Lower lobe of right lung (tissue), 2 donors: ENCODE results near the gene APMAP. TPM values are rescaled to one million over a fixed set of nuclear protein-coding genes. Genes with fewer than 3 reads are reported as not detected.

Experiments
- ATAC-seq, 2 donors: fragments of 200-7000 bp; cut with Tn5 transposase; one replicate each; pipeline ENCODE4 v1.9.1; 2020 to 2022; ENCODE audit warnings: mild to moderate bottlenecking in 2 of 2, moderate library complexity in 2 of 2
- DNase-seq: peaks from one replicate; pipeline ENCODE4 v3.0.0-alpha.2; 2020
- H3K27ac ChIP-seq: fragments of 200-600 bp; one replicate; pipeline ENCODE4 v1.8.0; 2022
- H3K27me3 ChIP-seq: fragments of 200-600 bp; one replicate; pipeline ENCODE4 v1.8.0; 2022; ENCODE audit warnings: low read depth
- H3K36me3 ChIP-seq: fragments of 200-600 bp; one replicate; pipeline ENCODE4 v1.8.0; 2022; ENCODE audit warnings: mild to moderate bottlenecking
- H3K4me1 ChIP-seq: fragments of 200-600 bp; one replicate; pipeline ENCODE4 v1.8.0; 2022
- H3K4me3 ChIP-seq: fragments of 200-600 bp; one replicate; pipeline ENCODE4 v1.8.0; 2022; ENCODE audit warnings: mild to moderate bottlenecking
- H3K9me3 ChIP-seq: fragments of 200-600 bp; one replicate; pipeline ENCODE4 v1.8.0; 2022
- intact Hi-C: fragments of 100-400 bp; cut with DNase I; formaldehyde crosslinking; loops from one replicate; pipeline ENCODE4 v1.11.0; 2022
- total RNA-seq: library from RNA; stranded (reverse); fragmentation: NEBNext Ultra II Directional; extraction: Animal tissue kit (Norgen Biotek cat#: 25700); gene quantifications from one replicate; pipeline ENCODE4 v1.2.1, GENCODE V29; 2021
- TF ChIP-seq, protein P1 (sequence below): fragments of 200-600 bp; IDR thresholded peaks from one replicate; pipeline ENCODE4 v1.8.0; 2022; ENCODE audit warnings: antibody characterized with exemption, mild to moderate bottlenecking
- donor health status: DM: no; HTN: yes; CAD: no; lungs with severe emphysema.

The APMAP gene
- total RNA-seq, 1 donor from 2014 or later, result 82.9 TPM

DNA sequence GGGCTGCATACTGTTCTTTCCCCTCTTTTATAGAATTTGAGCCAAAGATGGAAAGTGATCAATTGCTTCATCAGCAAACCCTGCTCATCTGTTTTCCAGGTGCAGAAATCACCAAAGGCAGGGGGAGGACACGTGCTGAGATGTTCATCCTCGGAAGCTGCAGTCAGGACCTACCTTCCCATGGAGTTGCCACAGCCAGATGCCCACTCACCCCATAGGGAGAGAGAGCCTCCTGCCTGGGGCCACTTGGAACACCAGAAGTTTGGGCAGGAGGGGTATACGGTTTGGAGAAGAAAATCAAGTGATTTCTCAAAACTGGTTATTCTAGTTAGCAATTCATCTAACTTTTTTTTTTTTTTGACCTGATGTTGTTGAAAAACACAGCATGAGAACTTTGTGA, 48.8 kb downstream of the APMAP start:
- H3K27ac ChIP-seq, result no peak overlapping the region
- DNase-seq, result no peak
- no peak overlapping the region for H3K4me3 ChIP-seq
- ATAC-seq, result no peak
- TF ChIP-seq, protein P1, sequence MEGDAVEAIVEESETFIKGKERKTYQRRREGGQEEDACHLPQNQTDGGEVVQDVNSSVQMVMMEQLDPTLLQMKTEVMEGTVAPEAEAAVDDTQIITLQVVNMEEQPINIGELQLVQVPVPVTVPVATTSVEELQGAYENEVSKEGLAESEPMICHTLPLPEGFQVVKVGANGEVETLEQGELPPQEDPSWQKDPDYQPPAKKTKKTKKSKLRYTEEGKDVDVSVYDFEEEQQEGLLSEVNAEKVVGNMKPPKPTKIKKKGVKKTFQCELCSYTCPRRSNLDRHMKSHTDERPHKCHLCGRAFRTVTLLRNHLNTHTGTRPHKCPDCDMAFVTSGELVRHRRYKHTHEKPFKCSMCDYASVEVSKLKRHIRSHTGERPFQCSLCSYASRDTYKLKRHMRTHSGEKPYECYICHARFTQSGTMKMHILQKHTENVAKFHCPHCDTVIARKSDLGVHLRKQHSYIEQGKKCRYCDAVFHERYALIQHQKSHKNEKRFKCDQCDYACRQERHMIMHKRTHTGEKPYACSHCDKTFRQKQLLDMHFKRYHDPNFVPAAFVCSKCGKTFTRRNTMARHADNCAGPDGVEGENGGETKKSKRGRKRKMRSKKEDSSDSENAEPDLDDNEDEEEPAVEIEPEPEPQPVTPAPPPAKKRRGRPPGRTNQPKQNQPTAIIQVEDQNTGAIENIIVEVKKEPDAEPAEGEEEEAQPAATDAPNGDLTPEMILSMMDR, result no peak
- H3K9me3 ChIP-seq, result peaks cover 12% of the 10 kb centered on the region
- H3K27me3 ChIP-seq, result no peaks in the 10 kb centered on the region
- H3K4me1 ChIP-seq, result no peaks in the 10 kb centered on the region
- no peaks in the 10 kb centered on the region for H3K36me3 ChIP-seq
- intact Hi-C loops, result no loop called here

DNA sequence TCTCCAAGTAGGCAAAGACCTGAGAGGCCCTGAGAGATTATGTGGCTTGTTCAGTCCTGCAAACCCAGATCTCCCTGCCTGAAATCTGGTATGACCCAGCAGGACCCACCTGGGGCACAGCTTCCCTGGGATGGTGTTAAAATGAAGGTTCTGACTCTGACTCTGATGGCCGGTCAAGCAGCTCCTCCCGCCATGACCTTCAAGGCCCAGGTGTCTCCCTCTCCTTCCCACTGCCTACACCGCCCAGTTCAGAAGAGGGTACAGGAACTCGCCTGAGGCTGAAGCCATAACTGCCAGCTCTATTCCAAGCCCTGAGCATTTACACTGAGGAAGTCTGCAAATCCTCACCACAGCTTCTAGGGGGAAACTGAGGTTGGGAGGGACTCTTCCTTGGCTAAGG, 49.4 kb downstream of the APMAP start:
- TF ChIP-seq, protein P1, result no peak
- Histone ChIP-seq H3K4me1 (no peaks in the 10 kb centered on the region), H3K27me3 (no peaks in the 10 kb centered on the region), H3K4me3 (no peak overlapping the region), H3K9me3 (peaks cover 12% of the 10 kb centered on the region), H3K27ac (no peak overlapping the region), H3K36me3 (no peaks in the 10 kb centered on the region)
- DNase-seq (no peak), ATAC-seq (no peak)
- intact Hi-C loops, result no loop called here

DNA sequence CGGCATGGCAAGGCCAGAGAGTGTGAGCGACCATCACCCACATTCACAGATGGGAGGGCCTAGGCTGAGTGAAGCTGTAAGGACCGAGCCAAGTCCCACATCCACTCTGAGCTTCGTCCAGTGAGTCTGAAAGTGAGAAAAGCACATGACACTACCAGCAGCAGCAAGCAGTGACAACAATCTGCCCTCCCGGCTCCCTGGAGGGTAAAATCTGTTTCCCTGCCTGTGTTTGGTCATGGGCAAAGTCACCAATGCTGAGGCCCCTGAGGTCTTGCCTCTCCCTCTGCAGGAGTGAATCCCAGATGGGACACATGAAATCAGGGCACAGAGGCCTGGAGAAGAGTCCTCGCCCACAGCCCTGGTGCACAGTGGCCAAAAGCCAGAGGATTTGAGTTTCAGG, 49.9 kb downstream of the APMAP start:
- H3K4me1 ChIP-seq, result no peaks in the 10 kb centered on the region
- no peak overlapping the region for H3K4me3 ChIP-seq
- peaks cover 12% of the 10 kb centered on the region for H3K9me3 ChIP-seq
- intact Hi-C loops, result no loop called here
- H3K27me3 ChIP-seq, result no peaks in the 10 kb centered on the region
- peak; percentile 9 for DNase-seq
- H3K36me3 ChIP-seq, result no peaks in the 10 kb centered on the region
- H3K27ac ChIP-seq, result no peak overlapping the region
- ATAC-seq, result no peak
- TF ChIP-seq, protein P1, result no peak

DNA sequence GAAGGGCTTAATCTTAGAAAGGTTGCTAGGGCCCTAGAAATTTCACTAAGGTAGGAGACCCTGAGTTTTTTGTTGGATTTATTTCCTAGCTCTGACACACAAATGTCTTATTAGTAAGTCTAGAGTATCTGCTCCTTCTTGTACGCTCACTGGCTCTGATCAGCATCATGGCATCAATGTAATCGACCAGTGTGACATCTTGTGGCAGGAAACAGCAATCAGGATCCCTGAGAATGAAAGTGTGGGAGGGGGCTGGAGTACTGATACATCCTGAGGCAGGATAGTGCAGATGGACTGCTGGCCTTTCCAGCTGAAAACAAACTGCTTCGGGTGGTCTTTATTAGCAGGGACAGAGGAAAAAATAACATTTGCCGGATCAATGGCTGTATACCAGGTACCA, 53.5 kb downstream of the APMAP start:
- Histone ChIP-seq H3K9me3 (peaks cover 5% of the 10 kb centered on the region), H3K4me3 (no peak overlapping the region), H3K36me3 (no peaks in the 10 kb centered on the region), H3K4me1 (no peaks in the 10 kb centered on the region), H3K27me3 (no peaks in the 10 kb centered on the region), H3K27ac (no peak overlapping the region)
- ATAC-seq, result no peak
- DNase-seq, result no peak
- intact Hi-C loops, result no loop called here
- TF ChIP-seq, protein P1, result no peak

DNA sequence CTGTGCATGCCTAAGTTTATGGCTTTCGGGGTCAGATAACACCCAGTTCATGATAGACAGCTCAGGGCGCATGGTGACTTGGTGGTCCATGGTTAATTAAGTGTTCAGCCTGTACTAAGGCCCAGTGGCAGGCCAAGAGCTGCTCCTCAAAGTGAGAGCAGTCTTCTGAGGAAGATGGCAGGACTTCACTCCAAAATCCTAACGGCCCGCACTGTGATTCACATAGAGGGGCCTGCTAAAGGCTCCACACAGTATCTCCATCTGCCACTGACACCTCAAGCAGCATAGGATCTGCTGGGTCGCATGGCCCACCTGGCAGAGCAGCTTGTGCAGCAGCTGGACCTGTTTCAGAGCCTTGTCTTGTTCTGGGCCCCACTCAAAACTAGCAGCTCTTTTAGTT, 54.1 kb downstream of the APMAP start:
- no peak for DNase-seq
- H3K36me3 ChIP-seq, result no peaks in the 10 kb centered on the region
- no peaks in the 10 kb centered on the region for H3K27me3 ChIP-seq
- no peak for ATAC-seq
- TF ChIP-seq, protein P1, result no peak
- H3K27ac ChIP-seq, result no peak overlapping the region
- H3K4me3 ChIP-seq, result no peak overlapping the region
- peaks cover 5% of the 10 kb centered on the region for H3K9me3 ChIP-seq
- intact Hi-C loops, result no loop called here
- no peaks in the 10 kb centered on the region for H3K4me1 ChIP-seq

DNA sequence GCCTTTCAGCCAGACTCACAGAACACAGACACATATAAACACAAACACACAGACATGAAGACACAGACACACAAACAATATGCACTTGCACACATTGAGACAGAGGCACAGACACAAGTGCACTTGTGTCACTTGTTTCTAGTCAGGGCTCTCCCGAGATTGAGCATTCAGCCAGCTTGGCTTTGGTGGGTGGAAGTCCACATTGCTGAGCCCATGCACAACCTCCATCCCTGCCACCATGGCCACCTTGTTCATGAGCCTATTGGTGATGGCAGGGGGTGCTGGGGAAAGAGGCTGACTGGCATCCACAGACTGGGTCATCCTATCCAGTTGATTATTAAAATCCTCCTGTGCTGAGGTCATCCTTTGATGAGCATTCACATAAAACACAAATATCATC, 55.0 kb downstream of the APMAP start:
- no peak for DNase-seq

More for the DNA sequence above, 55.0 kb downstream of the APMAP start:
- intact Hi-C loops, result no loop called here
- no peaks in the 10 kb centered on the region for H3K36me3 ChIP-seq
- H3K9me3 ChIP-seq, result peaks cover 5% of the 10 kb centered on the region
- H3K27ac ChIP-seq, result no peak overlapping the region
- no peaks in the 10 kb centered on the region for H3K27me3 ChIP-seq
- TF ChIP-seq, protein P1, result no peak
- peaks cover 2% of the 10 kb centered on the region for H3K4me1 ChIP-seq
- no peak for ATAC-seq
- H3K4me3 ChIP-seq, result no peak overlapping the region
